ENCODE results near the gene COX14.

- TF ChIP-seq, protein P1, sequence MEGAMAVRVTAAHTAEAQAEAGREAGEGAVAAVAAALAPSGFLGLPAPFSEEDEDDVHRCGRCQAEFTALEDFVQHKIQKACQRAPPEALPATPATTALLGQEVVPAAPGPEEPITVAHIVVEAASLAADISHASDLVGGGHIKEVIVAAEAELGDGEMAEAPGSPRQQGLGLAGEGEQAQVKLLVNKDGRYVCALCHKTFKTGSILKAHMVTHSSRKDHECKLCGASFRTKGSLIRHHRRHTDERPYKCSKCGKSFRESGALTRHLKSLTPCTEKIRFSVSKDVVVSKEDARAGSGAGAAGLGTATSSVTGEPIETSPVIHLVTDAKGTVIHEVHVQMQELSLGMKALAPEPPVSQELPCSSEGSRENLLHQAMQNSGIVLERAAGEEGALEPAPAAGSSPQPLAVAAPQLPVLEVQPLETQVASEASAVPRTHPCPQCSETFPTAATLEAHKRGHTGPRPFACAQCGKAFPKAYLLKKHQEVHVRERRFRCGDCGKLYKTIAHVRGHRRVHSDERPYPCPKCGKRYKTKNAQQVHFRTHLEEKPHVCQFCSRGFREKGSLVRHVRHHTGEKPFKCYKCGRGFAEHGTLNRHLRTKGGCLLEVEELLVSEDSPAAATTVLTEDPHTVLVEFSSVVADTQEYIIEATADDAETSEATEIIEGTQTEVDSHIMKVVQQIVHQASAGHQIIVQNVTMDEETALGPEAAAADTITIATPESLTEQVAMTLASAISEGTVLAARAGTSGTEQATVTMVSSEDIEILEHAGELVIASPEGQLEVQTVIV (IDR thresholded peaks at IDR 0.05; ENCODE audit: borderline replicate concordance, partially characterized antibody), result no peak
- TF ChIP-seq USF1 (IDR thresholded peaks at IDR 0.05; ENCODE audit: borderline replicate concordance, extremely low read length, insufficient read depth, low read depth, low read length) (no peak), RCOR1 (conservative IDR thresholded peaks at IDR 0.05; ENCODE audit: low read depth, low read length) (no peak), CTCF (IDR thresholded peaks at IDR 0.05 in 2 of 3, conservative IDR thresholded peaks at IDR 0.05 in 1 of 3; ENCODE audit: control insufficient read depth in 2 of 3, extremely low read depth in 1 of 3, insufficient read depth in 1 of 3, low read depth in 3 of 3, low read length in 3 of 3) (no peak), CREM (IDR thresholded peaks at IDR 0.05; ENCODE audit: low read depth) (no peak), RAD51 (IDR thresholded peaks at IDR 0.05) (no peak), EZH2 (IDR thresholded peaks at IDR 0.05; ENCODE audit: borderline replicate concordance, control insufficient read depth, low read depth, low read length) (no peak)
These were observed 7.3 kb upstream of the COX14 start for GRCh38 chr12:50104417-50105366.
